ENCODE data around the gene KISS1R.

KISS1R gene

GRCh38 chr19:945401-946252, 28.5 kb downstream of the KISS1R start:
- no peak for TF ChIP-seq CTCF (conservative IDR thresholded peaks at IDR 0.05; ENCODE audit: control insufficient read depth, insufficient read depth, low read depth, low read length)
- no peak overlapping the region for H3K4me3 ChIP-seq (ENCODE audit: control insufficient read depth, low read depth, low read length)
- no peak for DNase-seq (ENCODE audit: low read depth)

- no peak for DNase-seq (ENCODE audit: low read depth)
- TF ChIP-seq CTCF (conservative IDR thresholded peaks at IDR 0.05; ENCODE audit: control insufficient read depth, insufficient read depth, low read depth, low read length), result no peak
- H3K4me3 ChIP-seq (ENCODE audit: control insufficient read depth, low read depth, low read length), result no peak overlapping the region
Observed at GRCh38 chr19:947090-947706, 30.1 kb downstream of the KISS1R start.

- no peak for DNase-seq (ENCODE audit: low read depth)
- no peak overlapping the region for H3K4me3 ChIP-seq (ENCODE audit: control insufficient read depth, low read depth, low read length)
- no peak for TF ChIP-seq CTCF (conservative IDR thresholded peaks at IDR 0.05; ENCODE audit: control insufficient read depth, insufficient read depth, low read depth, low read length)
Observed at GRCh38 chr19:947707-948539, 30.8 kb downstream of the KISS1R start.

DNA sequence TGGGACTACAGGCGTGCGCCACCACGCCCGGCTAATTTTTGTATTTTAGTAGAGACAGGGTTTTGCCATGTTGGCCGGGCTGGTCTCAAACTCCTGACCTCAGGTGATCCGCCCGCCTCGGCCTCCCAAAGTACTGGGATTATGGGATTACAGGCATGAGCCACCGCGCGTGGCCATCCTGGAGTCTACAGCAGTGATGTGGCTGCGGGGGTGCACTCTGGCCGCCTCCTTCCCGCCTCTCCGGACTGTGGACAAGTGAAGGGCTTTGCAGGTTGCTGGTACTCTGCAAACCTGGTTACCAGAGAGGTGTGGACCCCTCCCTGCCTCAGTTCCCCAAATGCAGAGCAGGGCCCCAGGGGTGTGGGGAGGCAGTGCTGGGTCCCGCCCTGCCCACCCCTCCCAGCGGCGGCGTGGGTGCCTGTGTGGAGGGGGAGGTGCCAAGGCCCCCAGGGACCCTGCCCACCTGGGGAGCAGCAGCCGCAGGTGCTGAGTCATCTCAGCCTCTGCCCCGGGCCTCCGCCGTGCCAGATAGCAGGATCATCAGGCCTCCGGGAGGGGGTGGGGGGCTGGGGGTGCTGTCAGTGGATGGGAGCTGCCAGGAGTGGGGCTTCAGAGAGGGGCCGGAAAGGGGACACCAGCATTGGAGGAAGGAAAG, 31.8 kb downstream of the KISS1R start:
- no peak for DNase-seq (ENCODE audit: low read depth)
- TF ChIP-seq CTCF (conservative IDR thresholded peaks at IDR 0.05; ENCODE audit: control insufficient read depth, insufficient read depth, low read depth, low read length), result no peak
- H3K4me3 ChIP-seq (ENCODE audit: control insufficient read depth, low read depth, low read length), result no peak overlapping the region

GRCh38 chr19:950352-951066, 33.4 kb downstream of the KISS1R start:
- H3K4me3 ChIP-seq (ENCODE audit: control insufficient read depth, low read depth, low read length), result no peak overlapping the region
- TF ChIP-seq CTCF (conservative IDR thresholded peaks at IDR 0.05; ENCODE audit: control insufficient read depth, insufficient read depth, low read depth, low read length), result no peak
- DNase-seq (ENCODE audit: low read depth), result no peak
